Measurements from ENCODE around the gene PORCN. TPM values are rescaled to one million over a fixed set of nuclear protein-coding genes. Genes with fewer than 3 reads are reported as not detected.

The PORCN gene
- total and polyA plus RNA-seq, 9 of the 15 experiments (the other 6 are each of a cell fraction or from before 2014, with no cell fraction given): 0.34 to 5.1 (median 2.8) TPM

- TF ChIP-seq MEIS2 (IDR thresholded peaks at IDR 0.05; ENCODE audit: partially characterized antibody) (peak; percentile 14), GTF2B (IDR thresholded peaks at IDR 0.05; ENCODE audit: extremely low read depth, insufficient read length) (no peak), L3MBTL2 (IDR thresholded peaks at IDR 0.05) (0 out of 2 replicates have a peak, but pooled peaks have one; percentile 29), HSF4 (CRISPR knock-in tag; IDR thresholded peaks at IDR 0.05; ENCODE audit: borderline replicate concordance) (no peak), IRF2 (CRISPR knock-in tag; IDR thresholded peaks at IDR 0.05) (no peak), ZBTB2 (IDR thresholded peaks at IDR 0.05) (peak; percentile 49; the same call in 1 of the 2 replicates), AFF4 (CRISPR knock-in tag; IDR thresholded peaks at IDR 0.05) (no peak), ZNF384 (IDR thresholded peaks at IDR 0.05; ENCODE audit: low read depth, low read length) (peak; percentile 89), PHF8 (IDR thresholded peaks at IDR 0.05; ENCODE audit: borderline replicate concordance, low read length) (peak; percentile 21; the same call in 1 of the 2 replicates), NFIC (IDR thresholded peaks at IDR 0.05) (0 out of 2 replicates have a peak, but pooled peaks have one; percentile 12), RNF219 (CRISPR knock-in tag; IDR thresholded peaks at IDR 0.05) (no peak), RB1 (IDR thresholded peaks at IDR 0.05; ENCODE audit: low read depth) (peak; percentile 40; the same call in 1 of the 2 replicates), HDAC3 (IDR thresholded peaks at IDR 0.05; ENCODE audit: borderline replicate concordance, partially characterized antibody) (no peak), ZSCAN29 (IDR thresholded peaks at IDR 0.05) (0 out of 2 replicates have a peak, but pooled peaks have one; percentile 52), IFI16 (CRISPR knock-in tag; IDR thresholded peaks at IDR 0.05) (no peak), CC2D1A (IDR thresholded peaks at IDR 0.05) (0 out of 2 replicates have a peak, but pooled peaks have one; percentile 45), SAFB (IDR thresholded peaks at IDR 0.05; ENCODE audit: borderline replicate concordance, low read depth, low read length) (no peak)
These were observed 39.8 kb upstream of the PORCN start (continued) for GRCh38 chrX:48468693-48469691.
